ENCODE data around the gene CA5B. TPM values are rescaled to one million over a fixed set of nuclear protein-coding genes. Genes with fewer than 3 reads are reported as not detected.
"Not testable (repeated sequence)": the region's sequence is repeated elsewhere in the genome, so short reads cannot be mapped to it uniquely, and the experiment has no call there.

Gene CA5B
- polyA plus RNA-seq (2011; rRNA removed), result 3.5 and 4.5 TPM in 2 replicates
- 3.0 and 6.2 TPM in 2 replicates for polyA minus RNA-seq (2011; rRNA and poly(A)+ RNA removed)

DNA sequence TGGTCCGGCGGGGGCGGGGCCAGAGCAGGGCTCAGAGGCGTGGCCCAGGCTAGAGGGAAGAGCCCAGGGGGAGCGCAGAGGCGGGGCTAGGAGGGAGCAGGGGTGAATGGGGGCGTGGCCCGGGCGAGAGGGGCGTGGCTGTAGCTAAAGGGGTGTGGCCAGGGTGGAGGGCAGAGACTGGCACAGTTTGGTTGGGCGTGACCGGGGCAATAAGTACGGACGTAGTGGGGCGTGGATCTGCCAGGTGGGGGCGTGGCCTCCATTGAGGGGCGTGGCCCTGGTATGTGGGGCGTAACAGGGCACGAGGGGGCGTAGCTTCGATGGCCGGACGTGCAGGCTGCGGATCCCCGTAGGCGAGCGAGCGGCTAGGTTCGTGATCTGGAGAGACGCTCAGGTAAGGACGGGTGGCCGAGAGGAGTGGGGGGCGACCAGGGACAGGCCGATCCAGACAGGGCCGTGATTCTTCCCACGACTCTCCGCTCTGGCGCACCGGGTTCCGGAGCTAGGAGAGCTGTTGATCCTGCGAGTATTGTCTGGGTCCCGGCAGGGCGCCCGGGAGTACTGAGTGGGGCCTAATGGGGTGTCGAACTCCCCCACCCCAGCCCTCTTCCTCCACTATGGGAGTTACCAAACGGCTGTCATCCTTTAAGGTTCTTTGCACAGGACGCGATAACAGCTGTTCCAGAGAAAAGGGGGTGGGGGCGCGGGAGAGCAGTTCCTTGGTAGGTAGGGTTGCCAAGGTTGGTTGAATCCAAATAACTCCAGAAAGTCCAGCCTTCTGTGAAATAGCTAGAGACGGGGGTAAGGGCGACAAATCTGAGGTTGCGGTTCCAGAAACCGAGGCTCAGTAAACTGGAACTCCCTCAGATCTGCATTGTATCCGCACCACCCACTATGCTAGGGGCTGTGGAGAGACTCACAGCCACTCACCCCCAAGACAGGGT lies at the start of gene CA5B:
Gene CA5B, plus strand, starts transcription at position 312 of the 944 bp plus-strand sequence. CDS start 11,754 bp downstream, outside the sequence.
- TF ChIP-seq, protein P1, sequence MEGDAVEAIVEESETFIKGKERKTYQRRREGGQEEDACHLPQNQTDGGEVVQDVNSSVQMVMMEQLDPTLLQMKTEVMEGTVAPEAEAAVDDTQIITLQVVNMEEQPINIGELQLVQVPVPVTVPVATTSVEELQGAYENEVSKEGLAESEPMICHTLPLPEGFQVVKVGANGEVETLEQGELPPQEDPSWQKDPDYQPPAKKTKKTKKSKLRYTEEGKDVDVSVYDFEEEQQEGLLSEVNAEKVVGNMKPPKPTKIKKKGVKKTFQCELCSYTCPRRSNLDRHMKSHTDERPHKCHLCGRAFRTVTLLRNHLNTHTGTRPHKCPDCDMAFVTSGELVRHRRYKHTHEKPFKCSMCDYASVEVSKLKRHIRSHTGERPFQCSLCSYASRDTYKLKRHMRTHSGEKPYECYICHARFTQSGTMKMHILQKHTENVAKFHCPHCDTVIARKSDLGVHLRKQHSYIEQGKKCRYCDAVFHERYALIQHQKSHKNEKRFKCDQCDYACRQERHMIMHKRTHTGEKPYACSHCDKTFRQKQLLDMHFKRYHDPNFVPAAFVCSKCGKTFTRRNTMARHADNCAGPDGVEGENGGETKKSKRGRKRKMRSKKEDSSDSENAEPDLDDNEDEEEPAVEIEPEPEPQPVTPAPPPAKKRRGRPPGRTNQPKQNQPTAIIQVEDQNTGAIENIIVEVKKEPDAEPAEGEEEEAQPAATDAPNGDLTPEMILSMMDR (IDR thresholded peaks at IDR 0.05; ENCODE audit: low read depth, low read length), result no peak
- Histone ChIP-seq H3K27ac (ENCODE audit: low read depth, low read length) (no peak within 1 kb of the TSS), H3K9me3 (ENCODE audit: control insufficient read depth, insufficient read depth, low read length) (peaks cover 4% of the 10 kb centered on the region; the same call in 1 of the 2 replicates), H3K27me3 (ENCODE audit: control insufficient read depth, insufficient read depth, low read length) (no peaks in the 10 kb centered on the region), H3K4me3 (ENCODE audit: low read depth, low read length) (peak within 1 kb of the TSS; percentile 50)
- POLR2A ChIA-PET, result interaction anchor here (0.6 to 0.7 kb wide), 2 partner anchors 58 to 68 kb away, joined by 3 to 6 read pairs; no protein-coding TSS in a partner anchor
- no peak for DNase-seq (ENCODE audit: low read depth, low spot score)
- CTCF ChIA-PET, result no interaction called here

GRCh38 chrX:15694941-15695451 lies 43.1 kb upstream of the CA5B start:
- Histone ChIP-seq H3K4me3 (ENCODE audit: low read depth, low read length) (no peak overlapping the region), H3K27ac (ENCODE audit: low read depth, low read length) (no peak overlapping the region), H3K9me3 (ENCODE audit: control insufficient read depth, insufficient read depth, low read length) (no peaks in the 10 kb centered on the region), H3K27me3 (ENCODE audit: control insufficient read depth, insufficient read depth, low read length) (no peaks in the 10 kb centered on the region)
- DNase-seq (ENCODE audit: low read depth, low spot score), result no peak
- ChIA-PET POLR2A (no interaction called here), CTCF (interaction anchor here (1.0 kb wide), 1 partner anchor 8 kb away, joined by 3 read pairs; no protein-coding TSS in a partner anchor)
- TF ChIP-seq, protein P1 (IDR thresholded peaks at IDR 0.05; ENCODE audit: low read depth, low read length), result no peak

DNA sequence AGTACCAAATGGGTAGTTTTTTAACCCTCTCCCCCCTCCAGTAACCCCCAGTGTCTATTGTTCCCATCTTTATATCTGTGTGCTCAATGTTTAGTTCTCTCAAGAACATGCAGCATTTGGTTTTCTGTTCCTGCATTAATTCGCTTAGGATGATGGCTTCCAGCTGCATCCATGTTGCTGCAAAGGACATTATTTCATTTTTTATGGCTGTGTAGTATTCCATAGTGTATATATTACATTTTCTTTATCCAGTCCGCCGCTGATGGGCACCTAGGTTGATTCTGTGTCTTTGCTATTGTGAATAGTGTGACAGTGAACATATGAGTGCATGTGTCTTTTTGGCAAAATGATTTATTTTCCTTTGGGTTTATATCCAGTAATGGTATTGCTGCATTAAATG lies 41.6 kb upstream of the CA5B start:
- ChIA-PET POLR2A (no interaction called here), CTCF (no interaction called here)
- TF ChIP-seq, protein P1 (IDR thresholded peaks at IDR 0.05; ENCODE audit: low read depth, low read length), result no peak
- no peak for DNase-seq (ENCODE audit: low read depth, low spot score)
- no peak overlapping the region for H3K27ac ChIP-seq (ENCODE audit: low read depth, low read length)
- no peaks in the 10 kb centered on the region for H3K27me3 ChIP-seq (ENCODE audit: control insufficient read depth, insufficient read depth, low read length)
- H3K4me3 ChIP-seq (ENCODE audit: low read depth, low read length), result no peak overlapping the region
- H3K9me3 ChIP-seq (ENCODE audit: control insufficient read depth, insufficient read depth, low read length), result no peaks in the 10 kb centered on the region

- TF ChIP-seq, protein P1 (IDR thresholded peaks at IDR 0.05; ENCODE audit: low read depth, low read length), result no peak
- CTCF ChIA-PET, result no interaction called here
- Histone ChIP-seq H3K9me3 (ENCODE audit: control insufficient read depth, insufficient read depth, low read length) (no peaks in the 10 kb centered on the region; the same call in 1 of the 2 replicates), H3K27ac (ENCODE audit: low read depth, low read length) (no peak overlapping the region), H3K27me3 (ENCODE audit: control insufficient read depth, insufficient read depth, low read length) (no peaks in the 10 kb centered on the region), H3K4me3 (ENCODE audit: low read depth, low read length) (no peak overlapping the region)
- DNase-seq (ENCODE audit: low read depth, low spot score), result no peak
- POLR2A ChIA-PET, result no interaction called here
These were observed 35.3 kb upstream of the CA5B start for GRCh38 chrX:15702488-15703371.

DNA sequence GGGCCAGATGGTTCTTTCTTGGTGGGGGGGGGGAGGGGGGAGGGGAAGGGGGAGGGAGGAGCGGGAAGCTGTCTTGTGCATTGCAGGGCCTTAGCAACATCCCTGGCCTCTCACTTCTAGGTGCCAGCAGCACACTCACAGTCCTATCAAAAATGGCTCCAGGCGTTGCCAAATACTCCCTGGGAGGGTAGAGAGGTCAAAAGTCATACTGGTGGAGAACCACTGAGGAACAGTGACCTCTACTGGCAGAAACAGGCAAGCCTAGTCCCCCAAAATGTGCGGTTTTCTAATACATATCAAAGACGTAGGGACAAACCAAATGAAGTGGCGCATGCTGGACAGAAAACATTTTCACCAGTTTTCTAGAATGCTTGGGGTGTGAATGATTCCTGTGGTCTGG lies 34.3 kb upstream of the CA5B start:
- DNase-seq (ENCODE audit: low read depth, low spot score); POLR2A ChIA-PET; CTCF ChIA-PET; H3K9me3 ChIP-seq (ENCODE audit: control insufficient read depth, insufficient read depth, low read length); H3K4me3 ChIP-seq (ENCODE audit: low read depth, low read length); H3K27ac ChIP-seq (ENCODE audit: low read depth, low read length); H3K27me3 ChIP-seq (ENCODE audit: control insufficient read depth, insufficient read depth, low read length): not testable (repeated sequence)

DNA sequence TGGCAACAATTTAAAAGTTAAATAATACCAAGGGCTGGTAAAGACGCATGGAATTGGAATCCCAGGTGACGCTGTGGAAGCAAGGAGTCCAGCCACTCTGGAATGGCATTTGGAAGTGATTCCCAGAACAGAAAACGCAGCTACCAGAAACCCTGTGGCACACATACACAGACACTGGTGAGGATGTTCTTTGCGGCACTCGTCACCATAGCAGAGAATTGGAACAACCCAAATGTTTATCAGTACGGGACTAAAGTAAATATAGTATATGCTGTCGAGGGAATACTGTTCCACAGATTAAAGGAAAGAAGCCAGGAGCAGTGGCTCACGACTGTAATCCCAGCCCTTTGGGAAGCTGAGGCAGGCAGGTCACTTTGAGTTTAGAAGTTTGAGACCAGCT lies 33.8 kb upstream of the CA5B start:
- POLR2A ChIA-PET; DNase-seq (ENCODE audit: low read depth, low spot score); H3K27me3 ChIP-seq (ENCODE audit: control insufficient read depth, insufficient read depth, low read length); H3K9me3 ChIP-seq (ENCODE audit: control insufficient read depth, insufficient read depth, low read length); H3K4me3 ChIP-seq (ENCODE audit: low read depth, low read length); CTCF ChIA-PET; H3K27ac ChIP-seq (ENCODE audit: low read depth, low read length): not testable (repeated sequence)
